Measurements from ENCODE around the gene DNAH8.
"Not testable (repeated sequence)": the region's sequence is repeated elsewhere in the genome, so short reads cannot be mapped to it uniquely, and the experiment has no call there.

Gene DNAH8

DNA sequence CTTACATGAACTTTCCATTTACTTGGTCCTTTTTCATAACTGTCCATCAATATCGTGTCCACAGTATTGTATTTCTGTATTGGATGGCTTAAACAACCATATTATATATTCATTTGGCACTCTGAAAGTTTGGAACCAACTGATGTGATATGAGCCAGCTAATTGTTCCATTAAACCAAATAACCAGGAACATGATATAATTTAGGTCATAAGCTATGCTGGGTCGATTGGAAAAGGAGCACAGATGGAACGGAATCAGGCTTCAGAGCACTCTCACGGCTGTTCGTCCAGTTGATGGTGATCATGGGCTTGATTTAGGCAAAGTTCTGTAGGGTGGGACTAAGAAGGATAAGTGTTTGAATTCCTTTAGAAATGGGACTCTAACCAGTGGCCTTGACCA is 142.7 kb downstream of the DNAH8 start:
- Histone ChIP-seq H3K9me3 (ENCODE audit: control insufficient read depth, low read length) (no peaks in the 10 kb centered on the region), H3K27me3 (ENCODE audit: control insufficient read depth, insufficient read depth, low read length) (no peaks in the 10 kb centered on the region), H3K4me3 (ENCODE audit: low read length) (no peak overlapping the region), H3K9ac (ENCODE audit: low read length) (no peak overlapping the region), H3K4me1 (ENCODE audit: control insufficient read depth, insufficient read depth, low read length) (no peaks in the 10 kb centered on the region), H3K36me3 (ENCODE audit: control insufficient read depth, insufficient read depth, low read length) (no peaks in the 10 kb centered on the region)

- Histone ChIP-seq H3K36me3 (ENCODE audit: control insufficient read depth, insufficient read depth, low read length) (no peaks in the 10 kb centered on the region), H3K9me3 (ENCODE audit: control insufficient read depth, low read length) (no peaks in the 10 kb centered on the region)
Observed at GRCh38 chr6:38860041-38860440, 144.9 kb downstream of the DNAH8 start.

DNA sequence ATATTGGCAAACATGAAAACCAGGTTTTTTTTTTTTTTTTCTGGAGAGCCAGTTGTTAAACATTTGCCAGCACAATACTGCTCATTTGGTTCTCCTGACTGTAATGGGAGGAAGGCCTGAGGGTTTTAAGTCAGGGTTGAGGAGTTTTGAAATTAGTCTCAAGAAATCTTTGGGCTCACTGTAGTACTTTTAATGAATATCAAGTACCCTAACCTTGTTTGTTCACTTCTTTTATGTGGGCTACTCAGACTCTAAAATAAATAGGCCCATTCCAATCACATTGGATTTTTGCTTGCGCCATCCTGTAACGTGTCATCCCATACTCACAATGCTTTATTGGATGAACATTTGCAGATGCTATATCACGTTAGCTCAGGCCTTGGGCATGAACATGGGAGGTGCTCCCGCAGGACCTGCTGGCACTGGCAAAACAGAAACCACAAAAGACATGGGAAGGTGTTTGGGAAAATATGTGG is 146.9 kb downstream of the DNAH8 start:
- no peaks in the 10 kb centered on the region for H3K4me1 ChIP-seq (ENCODE audit: control insufficient read depth, insufficient read depth, low read length)
- no peaks in the 10 kb centered on the region for H3K27me3 ChIP-seq (ENCODE audit: control insufficient read depth, insufficient read depth, low read length)
- no peak overlapping the region for H3K9ac ChIP-seq (ENCODE audit: low read length)
- H3K36me3 ChIP-seq (ENCODE audit: control insufficient read depth, insufficient read depth, low read length): no peaks in the 10 kb centered on the region
- no peak overlapping the region for H3K4me3 ChIP-seq (ENCODE audit: low read length)
- H3K9me3 ChIP-seq (ENCODE audit: control insufficient read depth, low read length): no peaks in the 10 kb centered on the region

More at GRCh38 chr6:38860041-38860440, 144.9 kb downstream of the DNAH8 start:
- Histone ChIP-seq H3K4me1 (ENCODE audit: control insufficient read depth, insufficient read depth, low read length) (no peaks in the 10 kb centered on the region), H3K27me3 (ENCODE audit: control insufficient read depth, insufficient read depth, low read length) (no peaks in the 10 kb centered on the region), H3K9ac (ENCODE audit: low read length) (no peak overlapping the region), H3K4me3 (ENCODE audit: low read length) (no peak overlapping the region)

GRCh38 chr6:38865521-38866174 is 150.5 kb downstream of the DNAH8 start:
- H3K27me3 ChIP-seq (ENCODE audit: control insufficient read depth, insufficient read depth, low read length): no peaks in the 10 kb centered on the region
- no peaks in the 10 kb centered on the region for H3K4me1 ChIP-seq (ENCODE audit: control insufficient read depth, insufficient read depth, low read length)
- no peaks in the 10 kb centered on the region for H3K9me3 ChIP-seq (ENCODE audit: control insufficient read depth, low read length)
- H3K4me3 ChIP-seq (ENCODE audit: low read length): no peak overlapping the region
- H3K36me3 ChIP-seq (ENCODE audit: control insufficient read depth, insufficient read depth, low read length): no peaks in the 10 kb centered on the region
- no peak overlapping the region for H3K9ac ChIP-seq (ENCODE audit: low read length)

GRCh38 chr6:38867726-38868125 is 152.6 kb downstream of the DNAH8 start:
- Histone ChIP-seq H3K27me3 (ENCODE audit: control insufficient read depth, insufficient read depth, low read length) (no peaks in the 10 kb centered on the region), H3K9me3 (ENCODE audit: control insufficient read depth, low read length) (no peaks in the 10 kb centered on the region), H3K36me3 (ENCODE audit: control insufficient read depth, insufficient read depth, low read length) (no peaks in the 10 kb centered on the region), H3K4me3 (ENCODE audit: low read length) (no peak overlapping the region), H3K4me1 (ENCODE audit: control insufficient read depth, insufficient read depth, low read length) (no peaks in the 10 kb centered on the region), H3K9ac (ENCODE audit: low read length) (no peak overlapping the region)

GRCh38 chr6:38871741-38872568 is 156.8 kb downstream of the DNAH8 start:
- H3K36me3 ChIP-seq (ENCODE audit: control insufficient read depth, insufficient read depth, low read length): no peaks in the 10 kb centered on the region
- H3K4me1 ChIP-seq (ENCODE audit: control insufficient read depth, insufficient read depth, low read length): no peaks in the 10 kb centered on the region
- no peak overlapping the region for H3K4me3 ChIP-seq (ENCODE audit: low read length)
- no peaks in the 10 kb centered on the region for H3K9me3 ChIP-seq (ENCODE audit: control insufficient read depth, low read length)
- H3K9ac ChIP-seq (ENCODE audit: low read length): no peak overlapping the region
- no peaks in the 10 kb centered on the region for H3K27me3 ChIP-seq (ENCODE audit: control insufficient read depth, insufficient read depth, low read length)

- Histone ChIP-seq H3K9me3 (ENCODE audit: control insufficient read depth, low read length) (no peaks in the 10 kb centered on the region), H3K27me3 (ENCODE audit: control insufficient read depth, insufficient read depth, low read length) (no peaks in the 10 kb centered on the region), H3K4me3 (ENCODE audit: low read length) (no peak overlapping the region), H3K4me1 (ENCODE audit: control insufficient read depth, insufficient read depth, low read length) (no peaks in the 10 kb centered on the region), H3K9ac (ENCODE audit: low read length) (no peak overlapping the region), H3K36me3 (ENCODE audit: control insufficient read depth, insufficient read depth, low read length) (no peaks in the 10 kb centered on the region)
Observed at GRCh38 chr6:38873001-38873400, 157.9 kb downstream of the DNAH8 start.

- not testable (repeated sequence) for H3K36me3 ChIP-seq (ENCODE audit: control insufficient read depth, insufficient read depth, low read length); H3K9ac ChIP-seq (ENCODE audit: low read length); H3K4me1 ChIP-seq (ENCODE audit: control insufficient read depth, insufficient read depth, low read length); H3K4me3 ChIP-seq (ENCODE audit: low read length); H3K27me3 ChIP-seq (ENCODE audit: control insufficient read depth, insufficient read depth, low read length); H3K9me3 ChIP-seq (ENCODE audit: control insufficient read depth, low read length)
Observed at GRCh38 chr6:38873816-38874215, 158.7 kb downstream of the DNAH8 start.

- H3K4me3 ChIP-seq (ENCODE audit: low read length): no peak overlapping the region
- H3K36me3 ChIP-seq (ENCODE audit: control insufficient read depth, insufficient read depth, low read length): no peaks in the 10 kb centered on the region
- H3K9me3 ChIP-seq (ENCODE audit: control insufficient read depth, low read length): no peaks in the 10 kb centered on the region
- H3K27me3 ChIP-seq (ENCODE audit: control insufficient read depth, insufficient read depth, low read length): no peaks in the 10 kb centered on the region
- no peaks in the 10 kb centered on the region for H3K4me1 ChIP-seq (ENCODE audit: control insufficient read depth, insufficient read depth, low read length)
- H3K9ac ChIP-seq (ENCODE audit: low read length): no peak overlapping the region
Observed at GRCh38 chr6:38876475-38876874, 161.4 kb downstream of the DNAH8 start.

GRCh38 chr6:38877721-38878120 is 162.6 kb downstream of the DNAH8 start:
- H3K27me3 ChIP-seq (ENCODE audit: control insufficient read depth, insufficient read depth, low read length): no peaks in the 10 kb centered on the region
- H3K9me3 ChIP-seq (ENCODE audit: control insufficient read depth, low read length): no peaks in the 10 kb centered on the region
- no peaks in the 10 kb centered on the region for H3K4me1 ChIP-seq (ENCODE audit: control insufficient read depth, insufficient read depth, low read length)
- H3K9ac ChIP-seq (ENCODE audit: low read length): no peak overlapping the region
- H3K4me3 ChIP-seq (ENCODE audit: low read length): no peak overlapping the region
- H3K36me3 ChIP-seq (ENCODE audit: control insufficient read depth, insufficient read depth, low read length): no peaks in the 10 kb centered on the region

GRCh38 chr6:38882157-38882556 is 167.0 kb downstream of the DNAH8 start:
- H3K4me1 ChIP-seq (ENCODE audit: control insufficient read depth, insufficient read depth, low read length): no peaks in the 10 kb centered on the region
- no peaks in the 10 kb centered on the region for H3K36me3 ChIP-seq (ENCODE audit: control insufficient read depth, insufficient read depth, low read length)
- H3K9me3 ChIP-seq (ENCODE audit: control insufficient read depth, low read length): no peaks in the 10 kb centered on the region
- no peak overlapping the region for H3K4me3 ChIP-seq (ENCODE audit: low read length)
- H3K27me3 ChIP-seq (ENCODE audit: control insufficient read depth, insufficient read depth, low read length): no peaks in the 10 kb centered on the region
- H3K9ac ChIP-seq (ENCODE audit: low read length): no peak overlapping the region

- no peak overlapping the region for H3K4me3 ChIP-seq (ENCODE audit: low read length)
- H3K9ac ChIP-seq (ENCODE audit: low read length): no peak overlapping the region
- H3K36me3 ChIP-seq (ENCODE audit: control insufficient read depth, insufficient read depth, low read length): no peaks in the 10 kb centered on the region
- no peaks in the 10 kb centered on the region for H3K27me3 ChIP-seq (ENCODE audit: control insufficient read depth, insufficient read depth, low read length)
- no peaks in the 10 kb centered on the region for H3K9me3 ChIP-seq (ENCODE audit: control insufficient read depth, low read length)
- H3K4me1 ChIP-seq (ENCODE audit: control insufficient read depth, insufficient read depth, low read length): no peaks in the 10 kb centered on the region
Observed at GRCh38 chr6:38897507-38897906, 182.4 kb downstream of the DNAH8 start.
